ENCODE measurements around the gene DOCK10. TPM values are rescaled to one million over a fixed set of nuclear protein-coding genes. Genes with fewer than 3 reads are reported as not detected.
"Not testable (repeated sequence)": the region's sequence is repeated elsewhere in the genome, so short reads cannot be mapped to it uniquely, and the experiment has no call there.

DOCK10 gene
- total RNA-seq, 2 donors from 2014 or later: 0.93 to 2.0 TPM

GRCh38 chr2:224919472-224920110, 122.7 kb downstream of the DOCK10 start:
- H3K27me3 ChIP-seq: no peaks in the 10 kb centered on the region
- DNase-seq (ENCODE audit: low spot score): no peak
- H3K4me1 ChIP-seq: no peaks in the 10 kb centered on the region
- H3K36me3 ChIP-seq: no peaks in the 10 kb centered on the region
- no peak for TF ChIP-seq CTCF (IDR thresholded peaks at IDR 0.05)
- no peak overlapping the region for H3K4me3 ChIP-seq
- H3K9me3 ChIP-seq: no peaks in the 10 kb centered on the region
- H3K27ac ChIP-seq: no peak overlapping the region

GRCh38 chr2:224918626-224919471, 123.4 kb downstream of the DOCK10 start:
- no peaks in the 10 kb centered on the region for H3K4me1 ChIP-seq
- no peaks in the 10 kb centered on the region for H3K27me3 ChIP-seq
- H3K9me3 ChIP-seq: no peaks in the 10 kb centered on the region
- H3K27ac ChIP-seq: no peak overlapping the region
- no peak for DNase-seq (ENCODE audit: low spot score)
- H3K36me3 ChIP-seq: no peaks in the 10 kb centered on the region
- H3K4me3 ChIP-seq: no peak overlapping the region
- no peak for TF ChIP-seq CTCF (IDR thresholded peaks at IDR 0.05)

GRCh38 chr2:224917246-224917645, 125.0 kb downstream of the DOCK10 start:
- H3K36me3 ChIP-seq; DNase-seq (ENCODE audit: low spot score); H3K27me3 ChIP-seq; H3K4me3 ChIP-seq; H3K27ac ChIP-seq; H3K4me1 ChIP-seq; H3K9me3 ChIP-seq: not testable (repeated sequence)

GRCh38 chr2:224915136-224915535, 127.1 kb downstream of the DOCK10 start:
- Histone ChIP-seq H3K4me3 (no peak overlapping the region), H3K36me3 (no peaks in the 10 kb centered on the region), H3K4me1 (peaks cover 0 to 6% of the 10 kb centered on the region in 2 donors), H3K27me3 (no peaks in the 10 kb centered on the region), H3K27ac (no peak overlapping the region), H3K9me3 (no peaks in the 10 kb centered on the region)
- no peak for DNase-seq (ENCODE audit: low spot score)
- TF ChIP-seq CTCF (IDR thresholded peaks at IDR 0.05): no peak

- DNase-seq (ENCODE audit: low spot score): no peak
- Histone ChIP-seq H3K27me3 (no peaks in the 10 kb centered on the region), H3K4me1 (peaks cover 0 to 20% of the 10 kb centered on the region in 2 donors), H3K27ac (peak overlapping the region; percentile 32 to 55), H3K4me3 (no peak overlapping the region), H3K36me3 (no peaks in the 10 kb centered on the region), H3K9me3 (no peaks in the 10 kb centered on the region)
- no peak for TF ChIP-seq CTCF (IDR thresholded peaks at IDR 0.05)
Measured at GRCh38 chr2:224910574-224910925, 131.7 kb downstream of the DOCK10 start.

- Histone ChIP-seq H3K27me3 (no peaks in the 10 kb centered on the region), H3K4me1 (peaks cover 0 to 20% of the 10 kb centered on the region in 2 donors), H3K36me3 (no peaks in the 10 kb centered on the region), H3K27ac (peak overlapping the region; percentile 32 to 55), H3K9me3 (no peaks in the 10 kb centered on the region), H3K4me3 (no peak overlapping the region)
- peak; percentile 80 for DNase-seq (ENCODE audit: low spot score)
- no peak for TF ChIP-seq CTCF (IDR thresholded peaks at IDR 0.05)
Measured at GRCh38 chr2:224909885-224910573, 132.2 kb downstream of the DOCK10 start.
